KMS-11 (cell line): Measurements from ENCODE around the gene PDE6A.

Experiments used
- H2AFZ ChIP-seq: fragments of 200-600 bp; sonication (generic); 2 replicates; pipeline ENCODE4 v1.6.1; 2016; ENCODE audit warnings: antibody characterized with exemption, mixed run types, low read depth
- H3K27ac ChIP-seq: fragments of 200-600 bp; sonication (generic); 2 replicates; pipeline ENCODE4 v1.6.1; 2016; ENCODE audit warnings: mild to moderate bottlenecking, mixed run types
- H3K27me3 ChIP-seq: fragments of 200-600 bp; sonication (generic); 2 replicates; pipeline ENCODE4 v1.6.1; 2017; ENCODE audit warnings: mild to moderate bottlenecking, low read depth, mixed run types, moderate library complexity; ENCODE audit not compliant: insufficient read depth
- H3K36me3 ChIP-seq: fragments of 200-600 bp; sonication (generic); 2 replicates; pipeline ENCODE4 v1.6.1; 2017; ENCODE audit warnings: mild to moderate bottlenecking, mixed run types; ENCODE audit not compliant: insufficient read depth
- H3K4me1 ChIP-seq: fragments of 200-600 bp; sonication (generic); 2 replicates; pipeline ENCODE4 v1.6.1; 2016; ENCODE audit warnings: mild to moderate bottlenecking, low read depth, mixed run types; ENCODE audit not compliant: poor library complexity, severe bottlenecking
- H3K4me2 ChIP-seq: fragments of 200-600 bp; sonication (generic); 2 replicates; pipeline ENCODE4 v1.7.0; 2016; ENCODE audit warnings: mild to moderate bottlenecking, mixed run types
- H3K4me3 ChIP-seq: fragments of 200-600 bp; sonication (generic); IDR thresholded peaks from 2 replicates; pipeline ENCODE4 v1.6.1; 2017; ENCODE audit warnings: low read depth, low read length, mixed read lengths; ENCODE audit not compliant: insufficient read depth
- H3K79me2 ChIP-seq: fragments of 200-600 bp; sonication (generic); 2 replicates; pipeline ENCODE4 v1.6.1; 2016; ENCODE audit warnings: low read depth, mixed run types; ENCODE audit not compliant: insufficient read depth
- H3K9ac ChIP-seq: fragments of 200-600 bp; sonication (generic); 2 replicates; pipeline ENCODE4 v1.6.1; 2016; ENCODE audit warnings: mild to moderate bottlenecking, mixed run types
- H4K20me1 ChIP-seq: fragments of 200-600 bp; sonication (generic); 2 replicates; pipeline ENCODE4 v1.6.1; 2016; ENCODE audit warnings: mild to moderate bottlenecking, mixed run types; ENCODE audit not compliant: insufficient read depth
- TF ChIP-seq, protein P1 (sequence below): fragments of 200-600 bp; sonication (generic); conservative IDR thresholded peaks from 2 replicates; pipeline ENCODE4 v1.6.1; 2017; ENCODE audit warnings: low read depth, mild to moderate bottlenecking, antibody characterized with exemption, low read length, moderate library complexity, mixed read lengths

Gene PDE6A

DNA sequence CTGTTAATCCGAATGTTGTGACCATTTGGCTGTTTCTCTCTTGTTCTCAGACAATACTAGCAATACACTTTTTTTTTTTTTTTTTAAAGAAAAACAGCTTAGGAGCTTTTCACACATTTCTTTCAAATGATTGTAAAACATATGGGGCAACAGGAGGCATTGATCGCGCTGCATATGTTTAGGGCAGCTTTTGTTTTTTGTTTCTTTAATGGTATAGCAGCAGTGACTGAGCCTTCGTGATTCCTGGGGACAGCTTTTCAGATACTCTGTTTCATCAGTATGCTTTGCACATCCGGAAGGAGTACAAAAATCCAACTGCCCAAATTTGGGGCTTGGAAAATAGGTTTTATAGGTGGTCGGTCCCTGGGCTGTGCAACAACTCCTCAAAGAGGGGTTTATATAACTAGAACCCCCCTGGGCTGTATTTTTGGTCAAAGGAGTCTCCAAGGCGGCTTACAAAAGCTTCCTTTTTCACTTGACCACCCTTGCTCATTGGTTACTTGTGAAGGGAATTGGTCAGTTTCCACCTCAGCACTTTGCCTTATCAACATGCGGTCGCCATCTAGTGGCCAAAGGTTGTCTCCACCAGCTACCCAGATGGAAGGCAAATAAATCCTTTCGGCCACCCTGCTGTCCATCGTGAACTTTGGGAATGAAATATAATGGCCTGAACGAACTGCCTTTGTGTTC, 91.8 kb downstream of the PDE6A start:
- Histone ChIP-seq H3K36me3 (no peaks in the 10 kb centered on the region), H3K27me3 (no peaks in the 10 kb centered on the region), H3K4me1 (no peaks in the 10 kb centered on the region), H4K20me1 (no peaks in the 10 kb centered on the region), H2AFZ (no peak overlapping the region), H3K9ac (no peak overlapping the region), H3K4me3 (no peak overlapping the region), H3K79me2 (no peaks in the 10 kb centered on the region), H3K27ac (no peak overlapping the region), H3K4me2 (no peak overlapping the region)
- TF ChIP-seq, protein P1, sequence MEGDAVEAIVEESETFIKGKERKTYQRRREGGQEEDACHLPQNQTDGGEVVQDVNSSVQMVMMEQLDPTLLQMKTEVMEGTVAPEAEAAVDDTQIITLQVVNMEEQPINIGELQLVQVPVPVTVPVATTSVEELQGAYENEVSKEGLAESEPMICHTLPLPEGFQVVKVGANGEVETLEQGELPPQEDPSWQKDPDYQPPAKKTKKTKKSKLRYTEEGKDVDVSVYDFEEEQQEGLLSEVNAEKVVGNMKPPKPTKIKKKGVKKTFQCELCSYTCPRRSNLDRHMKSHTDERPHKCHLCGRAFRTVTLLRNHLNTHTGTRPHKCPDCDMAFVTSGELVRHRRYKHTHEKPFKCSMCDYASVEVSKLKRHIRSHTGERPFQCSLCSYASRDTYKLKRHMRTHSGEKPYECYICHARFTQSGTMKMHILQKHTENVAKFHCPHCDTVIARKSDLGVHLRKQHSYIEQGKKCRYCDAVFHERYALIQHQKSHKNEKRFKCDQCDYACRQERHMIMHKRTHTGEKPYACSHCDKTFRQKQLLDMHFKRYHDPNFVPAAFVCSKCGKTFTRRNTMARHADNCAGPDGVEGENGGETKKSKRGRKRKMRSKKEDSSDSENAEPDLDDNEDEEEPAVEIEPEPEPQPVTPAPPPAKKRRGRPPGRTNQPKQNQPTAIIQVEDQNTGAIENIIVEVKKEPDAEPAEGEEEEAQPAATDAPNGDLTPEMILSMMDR: peak; percentile 76

DNA sequence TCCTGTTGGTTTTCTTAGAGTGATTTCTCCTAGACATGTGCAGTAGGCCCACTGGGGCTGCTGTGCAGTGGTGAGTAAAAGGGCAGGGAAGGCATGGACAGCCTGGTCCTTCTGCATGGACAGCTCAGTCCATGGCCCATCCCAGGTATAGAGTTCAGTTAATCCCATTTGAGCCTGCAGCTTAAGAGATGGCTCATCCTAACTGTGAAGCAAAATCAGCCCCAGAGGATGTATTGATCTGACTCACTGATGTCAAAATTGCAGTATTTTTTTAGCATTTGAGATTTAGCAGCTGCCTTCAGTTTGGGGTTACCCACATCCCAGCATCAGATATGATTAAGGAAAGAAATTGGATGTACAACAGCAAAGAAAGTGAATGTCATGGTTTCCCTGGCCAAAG, 93.4 kb downstream of the PDE6A start:
- H2AFZ ChIP-seq: no peak overlapping the region
- no peak overlapping the region for H3K4me2 ChIP-seq
- H3K4me1 ChIP-seq: no peaks in the 10 kb centered on the region
- no peaks in the 10 kb centered on the region for H4K20me1 ChIP-seq
- no peaks in the 10 kb centered on the region for H3K27me3 ChIP-seq
- no peaks in the 10 kb centered on the region for H3K36me3 ChIP-seq
- no peaks in the 10 kb centered on the region for H3K79me2 ChIP-seq
- H3K9ac ChIP-seq: no peak overlapping the region
- H3K27ac ChIP-seq: no peak overlapping the region
- TF ChIP-seq, protein P1: no peak
- no peak overlapping the region for H3K4me3 ChIP-seq

GRCh38 chr5:149849966-149850910, 94.4 kb downstream of the PDE6A start:
- H3K27me3 ChIP-seq: no peaks in the 10 kb centered on the region
- TF ChIP-seq, protein P1: no peak
- no peak overlapping the region for H3K4me3 ChIP-seq
- no peak overlapping the region for H3K9ac ChIP-seq
- H3K4me2 ChIP-seq: no peak overlapping the region
- no peaks in the 10 kb centered on the region for H4K20me1 ChIP-seq
- H2AFZ ChIP-seq: no peak overlapping the region
- H3K4me1 ChIP-seq: no peaks in the 10 kb centered on the region
- H3K36me3 ChIP-seq: no peaks in the 10 kb centered on the region
- H3K27ac ChIP-seq: no peak overlapping the region
- H3K79me2 ChIP-seq: no peaks in the 10 kb centered on the region

DNA sequence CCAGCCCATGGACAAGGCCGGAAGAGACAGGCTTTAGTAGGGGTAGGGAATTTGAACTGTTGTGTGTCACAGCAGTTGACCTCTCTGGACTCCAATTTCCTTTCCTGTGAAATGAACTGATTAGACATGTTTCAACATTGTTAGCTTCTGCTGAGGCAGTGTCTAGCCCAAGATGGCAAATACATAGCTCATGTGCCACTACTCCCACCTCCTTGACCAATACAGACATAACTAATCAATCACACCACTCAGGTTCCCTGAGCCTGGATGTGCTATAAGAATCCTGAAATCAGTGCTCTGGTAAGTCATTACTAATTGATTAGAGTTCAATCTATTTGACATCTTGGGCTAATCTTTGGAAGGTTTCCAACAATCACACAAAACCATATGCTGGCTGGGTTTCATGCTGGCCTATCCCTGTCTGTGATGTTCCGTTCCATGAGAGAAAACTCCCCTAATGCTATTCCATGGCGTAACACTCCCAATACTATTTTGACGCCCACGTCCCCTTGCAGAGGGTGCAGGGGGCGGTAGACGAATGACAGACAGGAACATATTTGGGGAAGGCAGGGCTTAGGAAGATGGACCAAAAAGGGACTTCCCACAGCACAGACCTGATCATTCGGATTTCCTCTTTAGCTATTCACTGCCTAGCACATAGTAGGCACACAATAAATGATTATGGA, 95.2 kb downstream of the PDE6A start:
- TF ChIP-seq, protein P1: no peak
- H3K4me3 ChIP-seq: no peak overlapping the region

More for the DNA sequence above, 95.2 kb downstream of the PDE6A start:
- Histone ChIP-seq H3K36me3 (no peaks in the 10 kb centered on the region), H3K9ac (no peak overlapping the region), H4K20me1 (no peaks in the 10 kb centered on the region), H3K27ac (no peak overlapping the region), H2AFZ (no peak overlapping the region), H3K4me2 (no peak overlapping the region), H3K27me3 (no peaks in the 10 kb centered on the region), H3K4me1 (no peaks in the 10 kb centered on the region), H3K79me2 (no peaks in the 10 kb centered on the region)
